Parietal lobe (tissue), 1 donor: ENCODE results near the gene PLEKHG1. TPM values are rescaled to one million over a fixed set of nuclear protein-coding genes. Genes with fewer than 3 reads are reported as not detected.

Source experiments
- total RNA-seq: library from RNA; depleted of rRNA; stranded (reverse); fragments of >200 nt; gene quantifications from one replicate; pipeline ENCODE4 v1.2.3, GENCODE V29; 2014

The PLEKHG1 gene
- 9.4 TPM for total RNA-seq

GRCh38 chr6:150599199-150600009, at the start of gene PLEKHG1:
PLEKHG1 (plus strand) TSS chr6:150599885; CDS start chr6:150733682, 133,797 bp downstream.

Other genes with a start within 250 kb of the PLEKHG1 start
- gene IYD, start 230.9 kb upstream of the PLEKHG1 start, total RNA-seq, result not detected